NB4 (cell line): ENCODE results near the gene POMP.
A peak's percentile ranks its signal among the peaks of the same experiment; 100 is the strongest.
"Not testable (repeated sequence)": the region's sequence is repeated elsewhere in the genome, so short reads cannot be mapped to it uniquely, and the experiment has no call there.

Source experiments
- DNase-seq: peaks from one replicate; pipeline ENCODE4 v3.0.0; 2010; ENCODE audit warnings: low read depth
- H3K4me3 ChIP-seq: one replicate; pipeline ENCODE4 v1.5.1; 2011; ENCODE audit warnings: mild to moderate bottlenecking, low read depth, low read length, moderate library complexity
- CTCF ChIP-seq: IDR thresholded peaks from one replicate; pipeline ENCODE4 v1.5.1; 2012; ENCODE audit warnings: low read depth, low read length
- MAX ChIP-seq: IDR thresholded peaks from 2 replicates; pipeline ENCODE4 v1.6.1; 2011; ENCODE audit warnings: low read depth, low read length
- MYC ChIP-seq: IDR thresholded peaks from 2 replicates; pipeline ENCODE4 v1.6.1; 2011; ENCODE audit warnings: low read depth, low read length
- POLR2A ChIP-seq: IDR thresholded peaks from 2 replicates; pipeline ENCODE4 v1.6.1; 2011; ENCODE audit warnings: mild to moderate bottlenecking; ENCODE audit not compliant: insufficient read length; ENCODE audit errors: extremely low read depth

The POMP gene

GRCh38 chr13:28678809-28679208 lies 19.9 kb downstream of the POMP start:
- H3K4me3 ChIP-seq: no peak overlapping the region
- no peak for TF ChIP-seq MYC
- peak; percentile 5 for TF ChIP-seq CTCF
- no peak for DNase-seq

DNA sequence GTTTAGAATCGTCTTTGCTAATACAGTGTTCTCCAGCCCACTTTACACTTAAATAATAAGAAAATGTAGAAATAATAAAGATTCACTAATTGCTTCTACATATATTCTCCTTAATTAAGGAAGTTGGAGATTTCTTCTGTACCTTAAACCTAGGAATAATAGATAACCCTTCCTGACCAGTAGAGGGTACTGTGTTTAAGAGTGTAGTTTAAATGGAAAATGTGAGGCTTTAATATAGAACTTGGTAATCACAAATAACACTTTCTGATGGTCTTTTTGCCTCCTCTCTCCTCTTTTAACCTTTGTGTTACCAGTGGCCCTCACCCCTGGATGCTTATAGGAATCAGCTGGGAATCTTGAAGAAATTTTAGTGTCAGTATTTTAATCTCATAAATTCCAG lies 20.7 kb downstream of the POMP start:
- TF ChIP-seq MAX (no peak), MYC (no peak), CTCF (no peak), POLR2A (no peak)
- H3K4me3 ChIP-seq: no peak overlapping the region

DNA sequence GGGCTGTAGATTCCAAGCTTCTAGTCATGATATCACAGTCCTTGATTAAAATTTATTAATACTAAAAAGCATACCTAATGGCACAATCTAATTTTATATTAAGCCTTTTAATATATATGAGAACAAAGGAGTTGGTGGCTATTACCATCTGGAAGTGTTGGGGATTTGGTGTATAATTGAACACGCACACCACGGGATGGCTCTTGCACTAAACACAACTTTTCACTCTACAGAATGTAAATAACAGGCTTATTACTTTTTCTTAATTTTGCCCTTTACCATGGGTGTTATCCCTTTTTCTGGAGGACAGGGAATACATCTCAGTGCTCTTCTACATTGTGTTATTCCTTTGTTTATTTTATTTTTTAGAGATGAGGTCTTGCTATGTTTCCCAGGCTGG lies 21.6 kb downstream of the POMP start:
- no peak for DNase-seq
- no peak overlapping the region for H3K4me3 ChIP-seq

More for the DNA sequence above, 20.7 kb downstream of the POMP start:
- DNase-seq: peak; percentile 27

DNA sequence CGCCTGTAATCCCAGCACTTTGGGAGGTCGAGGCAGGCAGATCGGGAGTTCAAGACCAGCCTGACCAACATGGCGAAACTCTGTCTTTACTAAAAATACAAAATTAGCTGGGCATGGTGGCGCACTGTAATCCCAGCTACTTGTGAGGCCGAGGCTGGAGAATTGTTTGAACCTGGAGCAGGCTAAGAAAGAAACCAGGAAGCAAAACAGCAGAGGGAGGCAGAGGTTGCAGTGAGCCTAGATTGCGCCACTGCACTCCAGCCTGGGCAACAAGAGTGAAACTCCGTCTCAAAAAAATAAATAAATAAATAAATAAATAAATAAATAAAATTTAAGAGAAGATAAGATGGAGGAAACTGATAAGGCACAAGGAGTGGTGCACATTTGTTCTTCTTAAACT lies 24.2 kb downstream of the POMP start:
- not testable (repeated sequence) for DNase-seq, H3K4me3 ChIP-seq

More for the DNA sequence above, 21.6 kb downstream of the POMP start:
- TF ChIP-seq MAX (no peak), CTCF (no peak), MYC (no peak), POLR2A (no peak)

GRCh38 chr13:28684257-28684656 lies 25.3 kb downstream of the POMP start:
- no peak for DNase-seq
- no peak overlapping the region for H3K4me3 ChIP-seq

DNA sequence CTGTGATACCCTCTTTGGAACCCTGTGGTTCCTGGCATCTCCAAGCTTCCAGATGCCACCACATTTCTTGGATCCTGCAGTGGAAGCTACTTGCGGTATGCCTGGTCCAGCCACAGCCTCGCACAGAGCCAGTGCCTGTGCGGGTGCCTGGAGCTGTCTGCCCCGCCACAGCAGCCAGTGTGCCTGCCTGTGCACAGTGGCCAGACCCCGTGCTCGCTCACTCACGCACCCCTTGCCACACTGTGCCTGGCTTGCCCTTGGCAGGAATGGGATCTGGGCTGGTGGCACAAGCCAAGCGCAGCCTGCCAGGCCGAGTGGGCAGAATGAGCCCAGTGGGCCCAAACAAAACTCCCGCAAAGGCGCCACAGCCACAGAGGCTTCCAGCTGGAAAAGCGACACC lies 26.2 kb downstream of the POMP start:
- H3K4me3 ChIP-seq: no peak overlapping the region
- no peak for DNase-seq
- no peak for TF ChIP-seq POLR2A
- no peak for TF ChIP-seq MYC
- TF ChIP-seq CTCF: no peak
- no peak for TF ChIP-seq MAX

More at GRCh38 chr13:28684257-28684656, 25.3 kb downstream of the POMP start:
- TF ChIP-seq POLR2A (no peak), MYC (no peak), CTCF (no peak), MAX (no peak)
